ENCODE results near the gene PDE10A.

The PDE10A gene

GRCh38 chr6:165487347-165487746 is 175.7 kb downstream of the PDE10A start:
- H3K4me3 ChIP-seq (ENCODE audit: low read depth, low read length) = no peak overlapping the region
- TF ChIP-seq CTCF (IDR thresholded peaks at IDR 0.05; ENCODE audit: control insufficient read depth, extremely low read depth, insufficient read depth) = no peak
- DNase-seq (ENCODE audit: low read depth) = no peak

DNA sequence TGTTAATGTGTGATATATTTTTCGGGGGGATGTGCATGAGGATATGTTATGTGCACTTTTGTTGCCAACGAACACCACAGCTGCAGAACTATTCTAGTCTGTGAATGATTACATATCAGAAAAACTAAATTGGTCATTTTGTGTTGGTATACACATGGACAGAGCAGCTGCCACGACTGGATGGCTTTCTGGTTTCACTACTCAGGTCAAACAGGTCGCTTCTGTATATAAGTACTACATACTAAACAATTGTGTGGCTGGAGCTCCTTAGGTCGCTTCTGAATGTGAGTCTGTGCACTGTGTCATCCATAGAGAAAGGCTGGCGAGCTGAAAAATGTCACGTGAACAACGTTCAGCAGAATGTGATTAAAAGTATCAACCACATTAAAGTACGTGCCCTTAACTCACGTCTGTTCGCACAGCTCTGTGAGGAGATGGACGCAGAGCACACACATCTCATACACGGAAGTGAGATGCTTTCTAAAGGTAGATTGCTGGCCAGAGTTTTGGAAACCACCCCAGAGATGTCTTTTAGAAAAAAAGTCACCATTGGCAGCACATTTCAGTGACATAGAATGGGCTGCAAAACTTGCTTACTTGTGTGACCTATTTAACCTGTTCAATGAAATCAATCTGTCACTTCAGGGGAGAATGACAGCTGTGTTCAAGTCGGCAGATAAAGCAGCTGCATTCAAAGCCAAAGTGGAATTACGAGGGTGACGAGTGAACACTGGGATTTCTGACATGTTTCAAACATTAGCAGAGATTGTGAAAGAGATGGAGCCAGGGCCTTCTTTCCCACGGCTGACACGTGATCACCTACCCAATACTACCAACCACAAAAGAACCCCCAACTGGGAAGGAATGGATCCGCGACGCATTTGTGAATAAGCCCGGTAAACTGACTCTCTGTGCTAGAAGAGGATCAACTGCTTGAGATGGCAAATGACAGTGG is 176.6 kb downstream of the PDE10A start:
- DNase-seq (ENCODE audit: low read depth) = no peak
- no peak for TF ChIP-seq CTCF (IDR thresholded peaks at IDR 0.05; ENCODE audit: control insufficient read depth, extremely low read depth, insufficient read depth)
- H3K4me3 ChIP-seq (ENCODE audit: low read depth, low read length) = no peak overlapping the region

GRCh38 chr6:165484178-165484889 is 178.7 kb downstream of the PDE10A start:
- DNase-seq (ENCODE audit: low read depth) = no peak
- H3K4me3 ChIP-seq (ENCODE audit: low read depth, low read length) = no peak overlapping the region
- no peak for TF ChIP-seq CTCF (IDR thresholded peaks at IDR 0.05; ENCODE audit: control insufficient read depth, extremely low read depth, insufficient read depth)

- TF ChIP-seq CTCF (IDR thresholded peaks at IDR 0.05; ENCODE audit: control insufficient read depth, extremely low read depth, insufficient read depth) = no peak
- no peak for DNase-seq (ENCODE audit: low read depth)
- H3K4me3 ChIP-seq (ENCODE audit: low read depth, low read length) = no peak overlapping the region
These were observed 181.1 kb downstream of the PDE10A start for GRCh38 chr6:165481921-165482320.

GRCh38 chr6:165480916-165481315 is 182.1 kb downstream of the PDE10A start:
- TF ChIP-seq CTCF (IDR thresholded peaks at IDR 0.05; ENCODE audit: control insufficient read depth, extremely low read depth, insufficient read depth) = no peak
- H3K4me3 ChIP-seq (ENCODE audit: low read depth, low read length) = no peak overlapping the region
- DNase-seq (ENCODE audit: low read depth) = peak; percentile 86

GRCh38 chr6:165478581-165478980 is 184.5 kb downstream of the PDE10A start:
- no peak overlapping the region for H3K4me3 ChIP-seq (ENCODE audit: low read depth, low read length)
- no peak for TF ChIP-seq CTCF (IDR thresholded peaks at IDR 0.05; ENCODE audit: control insufficient read depth, extremely low read depth, insufficient read depth)
- no peak for DNase-seq (ENCODE audit: low read depth)

All from LNCaP clone FGC (cell line).